Type B pancreatic cell (in vitro differentiated cells): ENCODE data around the gene CTSL. TPM values are rescaled to one million over a fixed set of nuclear protein-coding genes. Genes with fewer than 3 reads are reported as not detected.

Experiments
- DNase-seq: peaks from one replicate; pipeline ENCODE4 v3.0.0; 2021; ENCODE audit warnings: mixed read lengths; ENCODE audit not compliant: unreplicated experiment; ENCODE audit errors: extremely low spot score
- H3K27ac Mint-ChIP-seq: 2 replicates; pipeline ENCODE4 v1.8.0; 2021; ENCODE audit warnings: mild to moderate bottlenecking, mixed read lengths
- H3K27me3 Mint-ChIP-seq: 2 replicates; pipeline ENCODE4 v1.8.0; 2021; ENCODE audit warnings: mixed read lengths
- H3K36me3 Mint-ChIP-seq: 2 replicates; pipeline ENCODE4 v1.8.0; 2021; ENCODE audit warnings: mixed read lengths
- H3K4me1 Mint-ChIP-seq: one replicate; pipeline ENCODE4 v1.8.0; 2021; ENCODE audit warnings: mixed read lengths; ENCODE audit not compliant: unreplicated experiment
- H3K4me3 Mint-ChIP-seq: 2 replicates; pipeline ENCODE4 v1.8.0; 2021; ENCODE audit warnings: mild to moderate bottlenecking, mixed read lengths
- H3K9me3 Mint-ChIP-seq: 2 replicates; pipeline ENCODE4 v1.8.0; 2021; ENCODE audit warnings: mixed read lengths
- CTCF ChIP-seq: fragments of 200-600 bp; sonication (generic); conservative IDR thresholded peaks from 2 replicates; pipeline ENCODE4 v1.5.0; 2021; ENCODE audit warnings: antibody characterized with exemption, mild to moderate bottlenecking
- total RNA-seq: library from RNA; stranded (reverse); gene quantifications from 2 replicates; pipeline ENCODE4 v1.2.1, GENCODE V29; 2021; ENCODE audit warnings: low replicate concordance

The CTSL gene
- total RNA-seq, 1 donor from 2014 or later, result 85.7 TPM

GRCh38 chr9:87681271-87682061, 44.5 kb upstream of the CTSL start:
- no peak for TF ChIP-seq CTCF
- H3K36me3 Mint-ChIP-seq, result peaks cover 27% of the 10 kb centered on the region
- DNase-seq, result peak; percentile 36

DNA sequence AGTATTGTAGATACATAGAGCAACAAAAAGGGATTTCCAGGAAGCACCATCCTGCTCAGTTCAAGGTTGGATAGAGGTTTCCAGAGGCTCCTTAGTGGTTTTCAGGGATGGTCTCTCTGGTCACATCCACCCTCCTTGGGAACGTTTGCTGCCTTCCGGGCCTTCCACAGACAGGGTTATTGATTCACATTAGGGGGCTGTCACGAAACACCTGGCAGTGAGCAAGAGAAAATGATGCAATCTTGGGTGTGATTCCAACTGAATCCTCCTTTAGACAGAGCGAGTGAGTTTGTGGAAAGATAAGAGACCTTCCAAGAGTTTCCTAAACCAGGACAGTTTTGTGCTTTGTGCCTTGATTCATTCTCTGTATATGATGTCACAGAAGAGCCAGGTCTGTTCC, 43.8 kb upstream of the CTSL start:
- Mint-ChIP-seq H3K4me1 (peaks cover 21% of the 10 kb centered on the region), H3K27ac (peak overlapping the region; percentile 10), H3K36me3 (peaks cover 29% of the 10 kb centered on the region), H3K9me3 (no peaks in the 10 kb centered on the region), H3K4me3 (no peak overlapping the region), H3K27me3 (no peaks in the 10 kb centered on the region)
- TF ChIP-seq CTCF, result no peak
- DNase-seq, result peak; percentile 24

More at GRCh38 chr9:87681271-87682061, 44.5 kb upstream of the CTSL start:
- no peak overlapping the region for H3K27ac Mint-ChIP-seq
- H3K4me1 Mint-ChIP-seq, result peaks cover 25% of the 10 kb centered on the region
- no peaks in the 10 kb centered on the region for H3K27me3 Mint-ChIP-seq
- no peaks in the 10 kb centered on the region for H3K9me3 Mint-ChIP-seq
- no peak overlapping the region for H3K4me3 Mint-ChIP-seq

GRCh38 chr9:87682618-87683017, 43.3 kb upstream of the CTSL start:
- TF ChIP-seq CTCF, result no peak
- Mint-ChIP-seq H3K27me3 (no peaks in the 10 kb centered on the region), H3K27ac (peak overlapping the region; percentile 10), H3K36me3 (peaks cover 33% of the 10 kb centered on the region), H3K4me3 (no peak overlapping the region), H3K4me1 (peaks cover 20% of the 10 kb centered on the region), H3K9me3 (no peaks in the 10 kb centered on the region)
- no peak for DNase-seq

DNA sequence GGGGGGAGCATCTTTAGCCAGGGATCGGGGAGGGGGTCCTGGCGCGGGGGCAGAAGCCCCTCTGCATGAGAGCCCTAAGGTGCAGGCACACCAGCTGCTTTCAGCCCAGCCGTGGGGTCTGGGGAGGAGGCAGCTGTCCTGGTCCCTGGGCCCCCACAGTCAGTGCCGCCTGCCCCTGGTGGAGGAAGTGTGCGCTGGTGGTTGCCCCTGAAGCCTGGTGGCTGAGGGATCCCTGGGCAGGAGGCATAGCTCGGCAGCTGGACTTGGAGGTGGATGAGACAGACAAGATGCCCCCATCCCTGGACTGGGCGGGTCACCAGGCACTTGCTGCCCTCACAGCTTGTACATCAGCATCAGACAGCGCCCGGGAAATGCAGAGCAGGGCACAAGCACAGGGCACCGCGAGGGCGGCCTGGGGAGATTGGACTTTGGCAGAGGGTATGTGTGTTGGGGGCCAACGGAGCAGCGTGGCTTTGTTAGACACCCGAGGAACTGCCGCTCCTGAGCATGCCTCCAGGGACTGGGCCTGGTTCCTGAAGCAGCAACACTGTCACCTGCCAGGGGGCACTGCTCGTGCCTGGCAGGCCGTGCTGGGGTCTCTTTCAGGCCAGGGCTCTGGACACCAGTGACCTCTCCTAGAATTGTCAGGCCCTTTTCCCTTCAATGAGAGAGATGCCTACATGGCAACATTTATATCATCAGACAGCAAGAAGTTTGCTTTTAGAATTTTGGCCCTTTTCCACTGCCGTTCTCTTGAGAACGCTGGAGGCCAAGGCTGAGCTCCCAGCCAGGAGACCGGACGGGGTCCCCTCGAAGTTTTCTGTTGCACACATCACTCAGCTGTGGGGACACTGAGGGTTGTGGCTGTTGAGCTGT, 41.9 kb upstream of the CTSL start:
- no peaks in the 10 kb centered on the region for H3K27me3 Mint-ChIP-seq
- H3K4me1 Mint-ChIP-seq, result peaks cover 14% of the 10 kb centered on the region
- TF ChIP-seq CTCF, result no peak
- H3K36me3 Mint-ChIP-seq, result peaks cover 42% of the 10 kb centered on the region
- peak; percentile 66 for DNase-seq
- H3K27ac Mint-ChIP-seq, result peak overlapping the region; percentile 51
- H3K9me3 Mint-ChIP-seq, result no peaks in the 10 kb centered on the region
- no peak overlapping the region for H3K4me3 Mint-ChIP-seq

- Mint-ChIP-seq H3K27me3 (no peaks in the 10 kb centered on the region), H3K9me3 (no peaks in the 10 kb centered on the region), H3K4me3 (no peak overlapping the region), H3K36me3 (peaks cover 49% of the 10 kb centered on the region), H3K4me1 (peaks cover 14% of the 10 kb centered on the region), H3K27ac (peak overlapping the region; percentile 51)
- peak; percentile 86 for TF ChIP-seq CTCF
- DNase-seq, result peak; percentile 65
Observed at GRCh38 chr9:87684627-87685219, 41.2 kb upstream of the CTSL start.
